Natural killer cell (primary cell): ENCODE measurements around the gene TAS2R30. TPM values are rescaled to one million over a fixed set of nuclear protein-coding genes. Genes with fewer than 3 reads are reported as not detected.
"Not testable (repeated sequence)": the region's sequence is repeated elsewhere in the genome, so short reads cannot be mapped to it uniquely, and the experiment has no call there.

Source experiments
- ATAC-seq, 3 donors: fragments of 150-1000 bp in 2 of 3; fragments of 200-7000 bp in 1 of 3; cut with Tn5 transposase; 1 replicate in 1 of 3; 2 replicates in 2 of 3; pipeline ENCODE4 v1.10.0; 2021; ENCODE audit warnings: mild to moderate bottlenecking in 2 of 3, moderate library complexity in 2 of 3
- DNase-seq, 2 donors: peaks; one replicate each; pipeline versions ENCODE4 v3.0.0 to v3.0.0-alpha.2; 2013 to 2021; ENCODE audit warnings: mixed read lengths in 1 of 2
- H3K27ac ChIP-seq: one replicate; pipeline ENCODE4 v1.5.1; 2013; ENCODE audit warnings: mild to moderate bottlenecking, low read length
- H3K27me3 ChIP-seq: one replicate; pipeline ENCODE4 v1.6.1; 2013; ENCODE audit warnings: low read length; ENCODE audit not compliant: control insufficient read depth, insufficient read depth
- H3K36me3 ChIP-seq: one replicate; pipeline ENCODE4 v1.6.1; 2013; ENCODE audit warnings: low read length; ENCODE audit not compliant: control insufficient read depth, insufficient read depth
- H3K4me1 ChIP-seq: one replicate; pipeline ENCODE4 v1.6.1; 2013; ENCODE audit warnings: low read length; ENCODE audit not compliant: control insufficient read depth, insufficient read depth
- H3K4me3 ChIP-seq: one replicate; pipeline ENCODE4 v1.5.1; 2013; ENCODE audit warnings: low read length
- H3K9me3 ChIP-seq: one replicate; pipeline ENCODE4 v1.6.1; 2013; ENCODE audit warnings: low read length; ENCODE audit not compliant: control insufficient read depth, insufficient read depth
- H3K27ac Mint-ChIP-seq, 2 donors: one replicate each; pipeline ENCODE4 v1.8.0; 2022; ENCODE audit warnings: mild to moderate bottlenecking in 2 of 2, mixed read lengths in 2 of 2, moderate library complexity in 1 of 2
- H3K27me3 Mint-ChIP-seq, 2 donors: one replicate each; pipeline ENCODE4 v1.8.0; 2022; ENCODE audit warnings: low read depth in 2 of 2, mixed read lengths in 2 of 2
- H3K36me3 Mint-ChIP-seq: one replicate; pipeline ENCODE4 v1.8.0; 2022; ENCODE audit warnings: mixed read lengths
- H3K4me1 Mint-ChIP-seq, 2 donors: one replicate each; pipeline ENCODE4 v1.8.0; 2022; ENCODE audit warnings: mixed read lengths in 2 of 2
- H3K4me3 Mint-ChIP-seq: one replicate; pipeline ENCODE4 v1.8.0; 2022; ENCODE audit warnings: mild to moderate bottlenecking, moderate library complexity, mixed read lengths
- H3K9me3 Mint-ChIP-seq, 2 donors: one replicate each; pipeline ENCODE4 v1.8.0; 2022; ENCODE audit warnings: mixed read lengths in 2 of 2
- CTCF ChIP-seq: fragments of 200-600 bp; IDR thresholded peaks from one replicate; pipeline ENCODE4 v1.8.0; 2022; ENCODE audit warnings: antibody characterized with exemption
- WGBS: methylation state at CpG from one replicate; pipeline ENCODE4 v1.1.7; 2013; ENCODE audit warnings: missing lambda C conversion rate; ENCODE audit not compliant: insufficient coverage; 5-methylcytosine and 5-hydroxymethylcytosine counted together
- intact Hi-C: fragments of 100-400 bp; cut with micrococcal nuclease; formaldehyde crosslinking; loops from one replicate; pipeline ENCODE4 v1.14.2; 2022
- total RNA-seq, 4 donors: library from RNA; stranded (reverse); fragments of 120-200 nt in 1 of 4; gene quantifications; one replicate each; pipeline versions ENCODE4 v1.2.3 to v1.2.4, GENCODE V29; 2013 to 2022

The TAS2R30 gene
- total RNA-seq, 3 donors from 2014 or later (not counting 1 experiment from before 2014, with no cell fraction given), result 6.9 to 9.7 (median 6.9) TPM

GRCh38 chr12:11111213-11111612, 23.2 kb downstream of the TAS2R30 start:
- H3K36me3 Mint-ChIP-seq, H3K36me3 ChIP-seq, H3K27me3 Mint-ChIP-seq, ATAC-seq, H3K9me3 Mint-ChIP-seq, H3K27ac Mint-ChIP-seq, H3K4me3 ChIP-seq, H3K9me3 ChIP-seq, H3K4me3 Mint-ChIP-seq, H3K4me1 ChIP-seq, H3K27me3 ChIP-seq, DNase-seq, H3K27ac ChIP-seq, intact Hi-C loops: not testable (repeated sequence)
- WGBS, result no CpG with 5 or more reads among the region's 1 CpG
- peaks cover 68 to 76% of the 10 kb centered on the region in 2 donors for H3K4me1 Mint-ChIP-seq

DNA sequence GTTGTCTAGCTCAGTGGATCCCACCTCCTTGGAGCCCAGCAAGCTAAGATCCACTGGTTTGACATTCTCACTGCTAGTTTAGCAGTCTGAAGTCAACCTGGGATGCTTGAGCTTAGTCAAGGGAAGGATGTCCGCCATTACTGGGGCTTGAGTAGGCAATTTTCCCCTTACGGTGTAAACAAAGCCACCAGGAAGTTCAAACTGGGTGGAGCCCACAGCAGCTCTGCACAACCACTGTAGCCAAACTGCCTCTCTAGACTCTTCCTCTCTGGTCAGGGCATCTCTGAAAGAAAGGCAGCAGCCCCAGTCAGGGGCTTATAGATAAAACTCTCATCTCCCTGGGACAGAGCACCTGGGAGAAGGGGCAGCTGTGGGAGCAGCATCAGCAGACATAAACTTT, 25.6 kb downstream of the TAS2R30 start:
- peak overlapping the region; percentile 72 for H3K4me3 Mint-ChIP-seq
- H3K27me3 Mint-ChIP-seq, result no peaks in the 10 kb centered on the region
- peaks cover 52 to 67% of the 10 kb centered on the region in 2 donors for H3K4me1 Mint-ChIP-seq
- no peak overlapping the region for H3K4me3 ChIP-seq
- WGBS, result 67% methylated on average over 2 of the region's 2 CpGs
- TF ChIP-seq CTCF, result no peak
- H3K9me3 ChIP-seq, result no peaks in the 10 kb centered on the region
- no peaks in the 10 kb centered on the region for H3K27me3 ChIP-seq
- DNase-seq, result no peak
- peak in 1 of 3 donors; percentile 55 for ATAC-seq
- peaks cover 9% of the 10 kb centered on the region for H3K4me1 ChIP-seq
- peak overlapping the region; percentile 68 to 75 for H3K27ac Mint-ChIP-seq
- peaks cover 0 to 8% of the 10 kb centered on the region in 2 donors for H3K9me3 Mint-ChIP-seq
- no peak overlapping the region for H3K27ac ChIP-seq
- H3K36me3 ChIP-seq, result no peaks in the 10 kb centered on the region
- intact Hi-C loops, result no loop called here
- peaks cover 8% of the 10 kb centered on the region for H3K36me3 Mint-ChIP-seq

- H3K27me3 ChIP-seq, result no peaks in the 10 kb centered on the region
- Mint-ChIP-seq H3K4me1 (peaks cover 51 to 58% of the 10 kb centered on the region in 2 donors), H3K27me3 (no peaks in the 10 kb centered on the region), H3K4me3 (peak overlapping the region; percentile 1), H3K27ac (peak overlapping the region; percentile 28 to 45), H3K9me3 (peaks cover 0 to 9% of the 10 kb centered on the region in 2 donors), H3K36me3 (peaks cover 8% of the 10 kb centered on the region)
- intact Hi-C loops, result no loop called here
- H3K9me3 ChIP-seq, result no peaks in the 10 kb centered on the region
- peaks cover 9% of the 10 kb centered on the region for H3K4me1 ChIP-seq
- no peak for ATAC-seq
- WGBS, result 86% methylated on average over 1 of the region's 1 CpG
- H3K36me3 ChIP-seq, result no peaks in the 10 kb centered on the region
- no peak overlapping the region for H3K4me3 ChIP-seq
- DNase-seq, result no peak
- no peak overlapping the region for H3K27ac ChIP-seq
- no peak for TF ChIP-seq CTCF
Observed at GRCh38 chr12:11107719-11108118, 26.7 kb downstream of the TAS2R30 start.

- Mint-ChIP-seq H3K9me3 (peaks cover 0 to 5% of the 10 kb centered on the region in 2 donors), H3K27ac (no peak overlapping the region), H3K4me3 (no peak overlapping the region), H3K4me1 (peaks cover 52 to 56% of the 10 kb centered on the region in 2 donors), H3K27me3 (no peaks in the 10 kb centered on the region), H3K36me3 (peaks cover 2% of the 10 kb centered on the region)
- no peak overlapping the region for H3K27ac ChIP-seq
- TF ChIP-seq CTCF, result no peak
- WGBS, result no CpG with 5 or more reads among the region's 2 CpGs
- H3K36me3 ChIP-seq, result no peaks in the 10 kb centered on the region
- no peaks in the 10 kb centered on the region for H3K27me3 ChIP-seq
- H3K4me1 ChIP-seq, result peaks cover 9% of the 10 kb centered on the region
- ATAC-seq (no peak), DNase-seq (no peak)
- intact Hi-C loops, result no loop called here
- no peaks in the 10 kb centered on the region for H3K9me3 ChIP-seq
- no peak overlapping the region for H3K4me3 ChIP-seq
Observed at GRCh38 chr12:11106288-11106687, 28.2 kb downstream of the TAS2R30 start.
